ENCODE results near the gene RAPGEF6.

- no peak for TF ChIP-seq CTCF (IDR thresholded peaks at IDR 0.05)
- no peak for TF ChIP-seq POLR2A (IDR thresholded peaks at IDR 0.05)
Observed at GRCh38 chr5:131386779-131387178, 248.2 kb downstream of the RAPGEF6 start.

Data from adrenal gland (tissue), 5 donors.